T follicular helper cell (primary cell): Measurements from ENCODE around the gene USP35.

Experiments used
- DNase-seq: peaks from one replicate; pipeline ENCODE4 v3.0.0-alpha.2; 2020; ENCODE audit warnings: low read depth
- total RNA-seq, 2 experiments: gene quantifications; one replicate each; lab custom pipeline; 2026; lab: John Stamatoyannopoulos, UW

USP35 gene
- total RNA-seq: 10.6 to 42.9 reads per million in 2 experiments

DNA sequence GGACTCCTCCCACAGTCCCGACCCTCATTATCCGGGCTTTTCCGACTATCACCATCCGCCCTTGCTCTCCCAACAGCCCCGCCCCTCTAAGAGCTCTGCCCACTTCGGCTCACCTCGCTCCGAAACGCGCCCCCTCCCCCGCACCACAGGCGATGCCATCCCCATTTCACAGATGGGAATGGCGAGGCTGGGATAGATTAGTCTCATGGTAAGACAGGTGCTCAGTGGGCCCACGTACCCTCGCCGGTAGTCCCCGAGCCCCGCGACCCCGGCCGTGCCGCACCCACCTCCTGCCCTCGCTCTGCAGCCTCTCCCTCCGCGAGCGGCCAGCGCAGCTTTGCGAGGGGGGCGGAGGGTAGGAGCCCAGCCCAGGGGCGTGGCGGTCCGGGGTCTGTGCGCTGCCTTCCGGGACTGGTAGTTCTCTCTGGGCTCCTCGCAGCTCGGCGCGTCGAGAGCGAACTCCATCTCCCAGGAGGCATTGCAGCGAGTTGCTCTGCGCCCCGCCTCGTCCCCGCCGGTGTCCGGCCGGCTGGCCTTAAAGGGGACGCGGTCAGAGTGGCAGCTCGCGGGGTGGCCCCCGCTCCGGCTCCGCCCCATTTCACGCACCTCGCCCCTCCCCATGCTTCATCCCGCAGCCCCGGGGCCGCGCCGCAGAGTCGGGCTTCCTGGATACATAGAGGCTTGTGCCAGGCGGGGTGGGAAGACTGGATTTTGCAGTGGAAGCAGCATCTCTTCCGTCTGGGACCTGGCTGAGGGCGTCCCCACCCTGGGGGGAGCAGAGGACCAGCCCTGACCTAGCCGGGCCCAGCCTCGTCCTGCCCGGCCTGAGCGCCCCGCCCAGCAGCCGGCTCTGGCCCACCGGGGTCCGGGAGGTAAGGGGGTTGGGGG lies at the start of gene USP35, which contains the start of gene KCTD21:
TSS of gene USP35 (plus strand) at position 634 of the 888 bp plus-strand sequence. CDS start 7,327 bp downstream, outside the sequence.
TSS of gene KCTD21 (minus strand) at position 341 of the 888 bp plus-strand sequence. CDS start 14,072 bp downstream, outside the sequence.
- peak; percentile 83 for DNase-seq

DNA sequence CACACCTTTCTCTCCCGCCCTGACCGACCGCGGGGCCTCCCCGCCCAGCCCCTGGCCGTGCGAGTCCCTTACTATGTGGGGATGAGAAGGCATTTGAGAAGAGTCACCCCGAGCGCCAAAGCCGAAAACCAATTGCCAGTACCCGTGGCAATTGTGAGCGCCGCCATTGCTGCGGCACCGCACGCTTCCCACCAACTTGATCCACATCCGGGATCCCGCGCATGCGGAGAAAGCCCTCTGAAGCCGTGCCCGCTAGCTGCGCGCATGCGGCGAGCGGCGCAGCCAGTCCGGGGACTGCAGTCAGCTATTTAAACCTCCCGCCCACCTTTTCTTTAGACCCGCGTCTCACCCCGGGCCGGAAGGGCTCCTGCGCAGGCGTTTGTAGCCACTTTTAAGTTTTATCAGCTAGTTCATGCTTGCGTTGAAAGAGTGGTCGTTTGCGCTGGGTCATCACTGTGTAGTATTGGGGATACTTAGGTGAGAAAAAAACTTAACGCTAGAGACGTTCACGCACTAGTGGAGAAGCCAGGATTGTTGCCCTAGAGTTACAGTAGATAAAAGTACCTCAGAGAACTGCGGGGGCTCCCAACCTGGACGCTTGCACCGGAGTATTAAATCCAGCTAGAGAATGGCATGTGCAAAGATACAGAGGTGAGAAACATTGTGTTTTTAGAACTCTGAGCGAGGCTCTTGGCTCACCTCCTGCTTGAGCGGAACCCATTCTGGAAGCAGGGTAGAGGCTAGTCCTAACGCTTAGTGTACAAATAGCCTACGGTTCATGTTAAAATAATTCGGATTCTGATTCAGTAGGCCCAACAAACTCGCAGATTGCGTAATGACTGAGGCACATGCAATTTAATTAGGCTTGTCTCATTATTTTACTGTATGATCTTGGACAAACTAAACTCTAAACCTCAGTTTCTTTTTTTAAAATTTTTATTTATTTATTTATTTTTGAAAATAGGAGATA lies 49.0 kb upstream of the USP35 start, which contains the start of gene ALG8:
TSS of gene ALG8 (minus strand) at position 205 of the 970 bp plus-strand sequence. CDS start at position 167, 38 bp downstream.
- DNase-seq: peak; percentile 94

DNA sequence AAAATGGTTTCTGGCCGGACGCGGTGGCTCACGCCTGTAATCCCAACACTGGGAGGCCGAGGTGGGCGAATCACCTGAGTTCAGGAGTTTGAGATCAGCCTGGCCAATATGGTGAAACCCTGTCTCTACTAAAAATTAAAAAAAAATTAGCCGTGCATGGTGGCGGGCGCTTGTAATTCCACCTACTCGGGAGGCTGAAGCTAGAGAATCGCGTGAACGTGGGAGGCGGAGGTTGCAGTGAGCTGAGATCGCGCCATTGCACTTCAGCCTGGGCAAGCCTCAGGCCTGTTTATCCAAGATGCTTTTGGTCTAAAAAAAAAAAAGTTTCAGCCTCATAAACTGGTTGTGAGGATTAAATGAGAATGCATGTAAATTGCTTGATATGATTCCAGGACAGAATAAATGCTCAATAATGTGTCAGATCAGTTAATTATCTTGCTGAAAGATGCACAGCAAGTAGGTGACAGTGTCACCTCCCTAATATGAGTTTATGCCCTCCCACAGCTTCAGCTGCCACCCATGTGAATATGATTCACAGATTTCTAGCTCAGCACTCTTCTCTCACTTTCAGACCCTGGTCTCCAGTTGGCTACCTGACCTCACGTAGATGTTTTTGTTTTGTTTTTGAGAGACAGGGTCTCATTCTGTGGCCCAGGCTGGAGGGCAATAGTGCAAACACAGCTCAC lies 48.2 kb upstream of the USP35 start:
- no peak for DNase-seq

DNA sequence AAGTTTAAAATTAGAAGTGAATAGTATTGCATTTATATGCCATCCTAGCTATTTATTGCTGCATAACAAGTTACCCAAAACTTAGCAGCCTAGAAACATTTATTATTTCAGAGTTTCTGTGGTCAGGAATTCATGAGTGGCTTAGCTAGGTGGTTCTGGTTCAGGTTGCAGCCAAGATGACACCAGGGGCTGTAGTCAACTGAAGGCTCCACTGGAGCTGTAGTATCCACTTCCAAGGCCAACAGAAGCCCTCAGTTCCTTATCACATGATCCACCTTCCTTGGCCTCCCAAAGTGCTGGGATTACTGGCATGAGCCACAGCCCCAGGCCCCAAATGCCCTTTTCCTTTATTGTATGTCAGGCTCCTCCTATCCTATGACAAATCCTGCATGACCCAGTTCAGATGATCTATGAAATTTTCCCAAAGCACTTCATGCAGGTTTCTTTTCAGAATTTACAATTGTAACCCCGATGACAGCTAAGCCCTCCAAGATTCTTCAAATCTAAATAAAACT lies 43.2 kb upstream of the USP35 start:
- DNase-seq: no peak

DNA sequence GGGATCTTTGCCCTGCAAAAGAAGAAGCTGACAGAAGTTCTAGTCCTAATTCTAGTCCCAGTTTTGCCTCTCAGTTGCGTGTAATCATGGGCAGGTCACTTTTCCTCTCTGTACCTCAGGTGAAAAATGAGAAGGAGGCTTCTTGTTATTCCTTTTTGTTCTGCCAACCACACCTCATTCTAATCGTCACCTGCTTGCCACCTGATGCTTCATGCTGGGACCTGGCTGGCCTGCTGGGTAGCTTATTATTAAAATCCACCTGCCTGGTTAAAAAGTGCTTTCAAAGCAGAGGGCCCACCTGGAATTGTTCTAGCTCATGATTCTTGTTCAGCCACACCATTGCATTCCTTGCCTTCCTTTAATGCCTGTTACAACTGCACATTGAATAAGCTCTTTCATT lies 40.9 kb upstream of the USP35 start:
- DNase-seq: no peak

- no peak for DNase-seq
Observed at GRCh38 chr11:78149646-78150045, 39.1 kb upstream of the USP35 start.

DNA sequence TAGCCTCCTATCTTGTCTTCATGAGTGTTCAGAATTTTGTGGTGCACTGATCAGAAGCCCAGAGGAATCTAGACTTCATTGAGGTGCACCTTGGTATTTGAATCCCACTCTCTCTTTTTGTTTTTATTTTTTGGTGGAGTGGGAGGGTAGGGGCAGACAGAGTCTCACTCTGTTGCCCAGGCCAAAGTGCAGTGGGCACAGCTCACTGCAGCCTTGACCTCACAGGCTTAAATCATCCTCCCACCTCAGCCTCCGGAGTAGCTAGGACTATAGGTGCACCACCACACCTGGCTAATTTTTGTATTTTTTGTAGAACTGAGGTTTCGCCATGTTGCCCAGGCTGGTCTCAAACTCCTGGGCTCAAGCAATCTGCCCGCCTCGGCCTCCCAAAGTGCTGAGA lies 38.4 kb upstream of the USP35 start:
- DNase-seq: no peak

GRCh38 chr11:78150754-78151153 lies 38.0 kb upstream of the USP35 start:
- no peak for DNase-seq

DNA sequence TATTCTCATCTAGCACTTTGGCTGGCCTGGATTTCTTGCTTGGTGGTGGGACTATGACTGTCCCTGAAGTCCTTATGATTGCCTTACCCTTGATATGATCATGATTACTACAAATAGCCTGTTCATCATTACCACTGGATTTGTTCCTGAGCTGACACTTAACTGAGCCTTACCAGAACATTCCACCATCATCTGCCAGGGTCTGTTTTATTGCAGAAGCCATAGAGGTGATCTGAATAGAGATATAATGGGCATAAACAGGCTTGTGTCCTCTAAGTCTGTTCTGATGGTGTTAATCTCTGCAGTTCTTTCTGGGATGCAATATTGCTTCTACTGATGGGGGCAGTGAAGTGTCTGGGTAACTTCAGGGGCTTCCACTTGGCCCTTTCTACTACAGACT lies 36.9 kb upstream of the USP35 start:
- no peak for DNase-seq

- DNase-seq: no peak
Observed at GRCh38 chr11:78156127-78156844, 32.4 kb upstream of the USP35 start.

GRCh38 chr11:78158987-78159652 lies 29.6 kb upstream of the USP35 start:
- no peak for DNase-seq

DNA sequence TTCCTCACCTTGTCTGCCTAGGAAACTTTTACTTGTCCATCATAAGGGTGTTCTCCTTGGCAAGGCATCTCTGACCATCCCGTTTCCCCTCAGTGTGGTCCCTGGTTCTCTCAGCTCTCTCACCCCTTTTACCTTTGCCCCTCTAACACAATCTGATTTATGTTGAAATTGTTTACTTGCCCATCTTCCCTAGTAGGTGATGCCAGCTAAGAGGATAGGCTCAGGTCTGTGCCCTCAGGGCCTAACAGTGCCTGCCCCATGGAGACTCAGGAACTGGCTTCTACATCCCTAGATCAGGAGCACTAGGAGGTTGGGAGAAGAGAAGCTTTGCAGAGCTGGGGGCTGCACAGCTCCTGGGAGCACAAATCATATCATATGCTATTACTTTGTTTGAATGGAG lies 28.2 kb upstream of the USP35 start:
- DNase-seq: no peak

- no peak for DNase-seq
Observed at GRCh38 chr11:78161346-78161745, 27.4 kb upstream of the USP35 start.

- DNase-seq: no peak
Observed at GRCh38 chr11:78161962-78162371, 26.8 kb upstream of the USP35 start.

DNA sequence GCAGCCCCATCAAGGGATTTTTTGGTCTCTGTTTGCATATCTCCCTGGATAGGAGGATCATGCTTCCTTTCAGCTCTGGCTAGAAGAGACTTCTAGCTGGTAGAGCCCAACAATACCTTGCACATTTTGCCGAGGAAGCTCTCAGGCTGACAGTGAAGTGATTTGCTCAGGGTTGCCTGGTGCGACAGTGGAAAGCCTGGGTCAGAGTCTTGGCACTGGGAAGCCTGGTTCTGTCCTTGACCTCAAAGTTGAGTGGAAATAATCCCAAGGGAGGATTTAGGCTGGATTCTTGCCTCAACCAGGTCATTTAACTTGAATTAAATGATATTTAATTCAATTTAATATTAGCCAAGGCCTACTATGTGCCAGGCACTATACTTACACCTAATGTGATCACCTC lies 24.9 kb upstream of the USP35 start:
- DNase-seq: no peak

DNA sequence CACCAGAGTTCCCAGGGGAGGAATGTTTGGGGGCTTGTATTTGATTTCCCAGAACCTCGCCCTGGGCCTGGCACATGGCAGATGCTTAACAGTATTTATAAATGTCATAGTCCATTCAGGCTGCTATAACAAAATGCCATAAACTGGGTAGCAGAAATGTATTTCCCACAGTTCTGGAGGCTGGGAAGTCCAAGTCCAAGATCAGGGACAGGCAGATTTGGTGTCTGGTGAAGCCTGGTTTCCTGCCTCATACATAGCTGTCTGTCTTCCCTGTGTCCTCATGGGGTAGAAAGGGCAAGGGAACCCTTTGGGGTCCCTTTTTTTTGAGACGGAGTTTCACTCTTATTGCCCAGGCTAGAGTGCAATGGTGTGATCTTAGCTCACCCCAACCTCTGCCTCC lies 24.2 kb upstream of the USP35 start:
- no peak for DNase-seq

- no peak for DNase-seq
Observed at GRCh38 chr11:78166855-78167469, 21.8 kb upstream of the USP35 start.

DNA sequence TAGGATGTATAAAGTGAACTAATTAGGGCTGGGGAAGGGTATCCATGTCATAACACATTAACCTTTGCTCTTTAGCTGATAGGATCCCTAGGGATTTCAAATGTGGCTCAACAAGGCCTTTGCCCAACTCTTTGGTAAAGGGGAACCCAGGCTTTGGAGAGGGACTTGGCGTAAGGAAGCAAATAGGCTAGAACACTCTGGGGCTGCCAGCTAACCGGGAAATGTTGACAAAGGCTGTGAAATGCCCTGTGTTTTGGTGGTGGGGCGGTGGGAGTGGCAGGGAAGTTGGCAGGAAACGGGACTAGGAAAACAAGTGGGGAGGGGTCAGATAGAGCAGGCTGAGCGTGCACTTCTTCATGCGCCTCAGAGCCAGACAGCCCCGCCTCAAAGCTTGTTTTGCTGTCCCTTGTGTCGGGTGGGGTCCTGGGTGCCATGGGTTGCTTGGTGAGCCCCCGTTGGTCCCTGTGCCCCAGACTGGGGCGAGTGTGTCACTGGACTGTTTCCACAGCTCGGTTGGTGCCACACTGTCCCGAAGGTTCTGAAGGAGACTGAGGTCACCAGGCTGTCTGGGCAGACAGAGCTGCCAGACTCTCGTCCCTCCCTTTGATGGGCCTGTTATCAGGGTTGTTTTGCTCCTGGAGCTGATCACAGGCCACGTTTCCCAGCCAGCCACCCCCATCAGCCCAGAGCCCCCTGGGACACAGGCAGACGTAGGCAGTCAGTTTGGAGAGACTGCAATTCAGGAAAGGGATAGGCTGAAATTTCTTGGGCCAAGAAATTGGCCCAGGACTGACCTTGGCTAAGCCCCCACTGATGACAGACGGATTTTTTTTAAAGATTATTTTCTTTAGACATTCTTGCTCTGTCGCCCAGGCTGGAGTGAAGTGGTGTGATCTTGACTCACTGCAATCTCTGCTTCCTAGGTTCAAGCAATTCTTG lies 19.9 kb upstream of the USP35 start:
- DNase-seq: no peak

DNA sequence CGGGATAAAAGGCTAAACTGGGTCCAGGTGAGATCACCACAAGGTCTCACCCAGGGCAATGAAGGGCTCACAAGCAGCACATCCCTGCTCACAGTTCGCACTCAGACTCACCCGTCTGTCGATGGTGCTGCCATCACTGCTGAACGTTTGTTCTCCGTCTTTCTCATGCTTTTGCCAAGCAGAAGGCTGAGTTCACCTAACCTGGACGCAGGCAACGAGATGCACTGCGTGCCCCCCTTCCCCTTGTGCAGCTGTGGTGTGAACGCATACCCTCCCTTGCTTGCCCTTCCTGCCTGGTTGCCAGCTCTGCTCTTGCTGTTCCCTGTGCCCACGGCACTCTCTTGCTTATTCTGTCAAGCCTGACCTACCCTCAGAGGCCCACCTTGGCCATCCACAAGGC lies 18.3 kb upstream of the USP35 start:
- DNase-seq: no peak
